ENCODE results near the gene MAP3K14. TPM values are rescaled to one million over a fixed set of nuclear protein-coding genes. Genes with fewer than 3 reads are reported as not detected.
A peak's percentile ranks its signal among the peaks of the same experiment; 100 is the strongest.

The MAP3K14 gene
- total RNA-seq, 2 donors from 2014 or later, result 43.8 to 49.1 TPM

- H3K9me3 ChIP-seq (ENCODE audit: control insufficient read depth, low read length, poor library complexity, severe bottlenecking), result no peaks in the 10 kb centered on the region
- ATAC-seq, result no peak
- Mint-ChIP-seq H3K36me3 (ENCODE audit: low read depth) (peaks cover 7% of the 10 kb centered on the region), H3K27ac (peak overlapping the region; percentile 98), H3K4me3 (no peak overlapping the region), H3K27me3 (no peaks in the 10 kb centered on the region), H3K4me1 (peaks cover 61% of the 10 kb centered on the region)
- DNase-seq, result no peak
Observed at GRCh38 chr17:45318561-45319230, 1.9 kb upstream of the MAP3K14 start.

- DNase-seq (peak; percentile 98 to 100 (median 99)), ATAC-seq (peak; percentile 86)
- H3K9me3 ChIP-seq (ENCODE audit: control insufficient read depth, low read length, poor library complexity, severe bottlenecking), result no peaks in the 10 kb centered on the region
- no peaks in the 10 kb centered on the region for H3K27me3 Mint-ChIP-seq
- H3K4me3 Mint-ChIP-seq, result peak overlapping the region; percentile 97
- peaks cover 72% of the 10 kb centered on the region for H3K4me1 Mint-ChIP-seq
- H3K27ac Mint-ChIP-seq, result peak overlapping the region; percentile 98
- peaks cover 7% of the 10 kb centered on the region for H3K36me3 Mint-ChIP-seq (ENCODE audit: low read depth)
Observed at GRCh38 chr17:45317111-45317928, 500 bp upstream of the MAP3K14 start.

- ATAC-seq (no peak), DNase-seq (no peak)
- Mint-ChIP-seq H3K4me3 (peak overlapping the region; percentile 97), H3K27ac (peak overlapping the region; percentile 98), H3K27me3 (no peaks in the 10 kb centered on the region), H3K4me1 (peaks cover 68% of the 10 kb centered on the region), H3K36me3 (ENCODE audit: low read depth) (peaks cover 7% of the 10 kb centered on the region)
- H3K9me3 ChIP-seq (ENCODE audit: control insufficient read depth, low read length, poor library complexity, severe bottlenecking), result no peaks in the 10 kb centered on the region
Observed at GRCh38 chr17:45315648-45316433, 979 bp downstream of the MAP3K14 start.

- peak overlapping the region; percentile 97 for H3K4me3 Mint-ChIP-seq
- H3K9me3 ChIP-seq (ENCODE audit: control insufficient read depth, low read length, poor library complexity, severe bottlenecking), result no peaks in the 10 kb centered on the region
- H3K36me3 Mint-ChIP-seq (ENCODE audit: low read depth), result peaks cover 7% of the 10 kb centered on the region
- ATAC-seq (no peak), DNase-seq (no peak)
- peaks cover 71% of the 10 kb centered on the region for H3K4me1 Mint-ChIP-seq
- H3K27ac Mint-ChIP-seq, result peak overlapping the region; percentile 98
- H3K27me3 Mint-ChIP-seq, result no peaks in the 10 kb centered on the region
Observed at GRCh38 chr17:45314741-45315647, 1.8 kb downstream of the MAP3K14 start.

- H3K36me3 Mint-ChIP-seq (ENCODE audit: low read depth), result peaks cover 7% of the 10 kb centered on the region
- H3K9me3 ChIP-seq (ENCODE audit: control insufficient read depth, low read length, poor library complexity, severe bottlenecking), result no peaks in the 10 kb centered on the region
- no peak for ATAC-seq
- no peaks in the 10 kb centered on the region for H3K27me3 Mint-ChIP-seq
- H3K27ac Mint-ChIP-seq, result peak overlapping the region; percentile 98
- peaks cover 68% of the 10 kb centered on the region for H3K4me1 Mint-ChIP-seq
- H3K4me3 Mint-ChIP-seq, result peak overlapping the region; percentile 97
- DNase-seq, result no peak
Observed at GRCh38 chr17:45313996-45314740, 2.7 kb downstream of the MAP3K14 start.

- H3K4me1 Mint-ChIP-seq, result peaks cover 67% of the 10 kb centered on the region
- no peaks in the 10 kb centered on the region for H3K27me3 Mint-ChIP-seq
- peaks cover 7% of the 10 kb centered on the region for H3K36me3 Mint-ChIP-seq (ENCODE audit: low read depth)
- H3K27ac Mint-ChIP-seq, result peak overlapping the region; percentile 98
- peak overlapping the region; percentile 97 for H3K4me3 Mint-ChIP-seq
- DNase-seq, result no peak
- no peaks in the 10 kb centered on the region for H3K9me3 ChIP-seq (ENCODE audit: control insufficient read depth, low read length, poor library complexity, severe bottlenecking)
- no peak for ATAC-seq
Observed at GRCh38 chr17:45313421-45313771, 3.4 kb downstream of the MAP3K14 start.

- H3K27ac Mint-ChIP-seq, result peak overlapping the region; percentile 98
- H3K4me3 Mint-ChIP-seq, result peak overlapping the region; percentile 89
- peaks cover 72% of the 10 kb centered on the region for H3K4me1 Mint-ChIP-seq
- H3K27me3 Mint-ChIP-seq, result no peaks in the 10 kb centered on the region
- ATAC-seq (no peak), DNase-seq (no peak)
- peaks cover 7% of the 10 kb centered on the region for H3K36me3 Mint-ChIP-seq (ENCODE audit: low read depth)
- no peaks in the 10 kb centered on the region for H3K9me3 ChIP-seq (ENCODE audit: control insufficient read depth, low read length, poor library complexity, severe bottlenecking)
Observed at GRCh38 chr17:45312477-45313420, 4.1 kb downstream of the MAP3K14 start.

- peaks cover 5% of the 10 kb centered on the region for H3K36me3 Mint-ChIP-seq (ENCODE audit: low read depth)
- no peaks in the 10 kb centered on the region for H3K9me3 ChIP-seq (ENCODE audit: control insufficient read depth, low read length, poor library complexity, severe bottlenecking)
- DNase-seq (peak; percentile 24 to 48 (median 38)), ATAC-seq (peak; percentile 11)
- no peaks in the 10 kb centered on the region for H3K27me3 Mint-ChIP-seq
- peak overlapping the region; percentile 98 for H3K27ac Mint-ChIP-seq
- peaks cover 72% of the 10 kb centered on the region for H3K4me1 Mint-ChIP-seq
- H3K4me3 Mint-ChIP-seq, result peak overlapping the region; percentile 87
Observed at GRCh38 chr17:45311760-45312476, 4.9 kb downstream of the MAP3K14 start.

GRCh38 chr17:45311401-45311759 lies 5.4 kb downstream of the MAP3K14 start:
- peaks cover 5% of the 10 kb centered on the region for H3K36me3 Mint-ChIP-seq (ENCODE audit: low read depth)
- ATAC-seq, result no peak
- peak overlapping the region; percentile 98 for H3K27ac Mint-ChIP-seq
- no peaks in the 10 kb centered on the region for H3K9me3 ChIP-seq (ENCODE audit: control insufficient read depth, low read length, poor library complexity, severe bottlenecking)
- peaks cover 75% of the 10 kb centered on the region for H3K4me1 Mint-ChIP-seq
- peak overlapping the region; percentile 87 for H3K4me3 Mint-ChIP-seq
- no peaks in the 10 kb centered on the region for H3K27me3 Mint-ChIP-seq
- DNase-seq, result no peak

- Mint-ChIP-seq H3K27ac (peak overlapping the region; percentile 98), H3K36me3 (ENCODE audit: low read depth) (peaks cover 4% of the 10 kb centered on the region), H3K4me1 (peaks cover 73% of the 10 kb centered on the region), H3K27me3 (no peaks in the 10 kb centered on the region), H3K4me3 (peak overlapping the region; percentile 87)
- no peaks in the 10 kb centered on the region for H3K9me3 ChIP-seq (ENCODE audit: control insufficient read depth, low read length, poor library complexity, severe bottlenecking)
- ATAC-seq (no peak), DNase-seq (no peak)
Observed at GRCh38 chr17:45310380-45311324, 6.2 kb downstream of the MAP3K14 start.
